Breast epithelium (tissue), 4 donors: ENCODE measurements around the gene GCN1. TPM values are rescaled to one million over a fixed set of nuclear protein-coding genes. Genes with fewer than 3 reads are reported as not detected.
A peak's percentile ranks its signal among the peaks of the same experiment; 100 is the strongest.
"Not testable (repeated sequence)": the region's sequence is repeated elsewhere in the genome, so short reads cannot be mapped to it uniquely, and the experiment has no call there.

ENCODE experiments used
- DNase-seq, 2 donors: peaks; one replicate each; pipeline ENCODE4 v3.0.0-alpha.2; 2019; ENCODE audit warnings: low spot score in 2 of 2
- H3K27ac ChIP-seq, 2 donors: fragments of 200-600 bp; sonication (generic) in 1 of 2; one replicate each; pipeline ENCODE4 v1.5.1; 2016 to 2019; ENCODE audit warnings: mild to moderate bottlenecking in 1 of 2
- H3K27me3 ChIP-seq, 2 donors: fragments of 200-600 bp; sonication (generic) in 1 of 2; one replicate each; pipeline versions ENCODE4 v1.5.1 to v1.6.0; 2017 to 2019; ENCODE audit warnings: control low read depth in 1 of 2, mild to moderate bottlenecking in 1 of 2
- H3K36me3 ChIP-seq: fragments of 200-600 bp; one replicate; pipeline ENCODE4 v1.5.1; 2019
- H3K4me1 ChIP-seq, 2 donors: fragments of 200-600 bp; sonication (generic); one replicate each; pipeline ENCODE4 v1.5.1; 2016 to 2019; ENCODE audit warnings: control low read depth in 1 of 2
- H3K4me3 ChIP-seq, 3 donors: fragments of 200-600 bp; sonication (generic); 1 replicate in 2 of 3; 2 replicates in 1 of 3; pipeline ENCODE4 v1.5.1; 2016 to 2019; ENCODE audit warnings: mild to moderate bottlenecking in 3 of 3, moderate library complexity in 2 of 3
- H3K9me3 ChIP-seq, 2 donors: fragments of 200-600 bp; sonication (generic) in 1 of 2; one replicate each; pipeline ENCODE4 v1.5.1; 2016 to 2019; ENCODE audit warnings: control low read depth in 1 of 2
- POLR2A ChIP-seq: fragments of 450-650 bp; IDR thresholded peaks from one replicate; pipeline ENCODE4 v1.6.1; 2016; ENCODE audit warnings: antibody characterized with exemption, mild to moderate bottlenecking, moderate library complexity
- POLR2AphosphoS5 ChIP-seq, 3 donors: sonication (generic); formaldehyde crosslinking; IDR thresholded peaks; one replicate each; pipeline ENCODE4 v1.6.1; 2017; ENCODE audit warnings: antibody characterized with exemption in 3 of 3
- intact Hi-C: fragments of 100-400 bp; cut with DNase I; formaldehyde crosslinking; loops from one replicate; pipeline ENCODE4 v1.15.1; 2023; ENCODE audit warnings: low total_unique reads
- total RNA-seq, 3 donors: library from RNA; depleted of rRNA; stranded (reverse); fragments of >200 nt; gene quantifications; one replicate each; pipeline ENCODE4 v1.1.0, GENCODE V29; 2016
- TF ChIP-seq, protein P1 (sequence below), 3 donors: fragments of 450-650 bp; IDR thresholded peaks; one replicate each; pipeline ENCODE4 v1.5.1; 2016 to 2017; ENCODE audit warnings: antibody characterized with exemption in 3 of 3, mild to moderate bottlenecking in 3 of 3, moderate library complexity in 3 of 3

Gene GCN1
- total RNA-seq, 3 donors from 2014 or later = 50.1 to 79.6 (median 73.4) TPM

DNA sequence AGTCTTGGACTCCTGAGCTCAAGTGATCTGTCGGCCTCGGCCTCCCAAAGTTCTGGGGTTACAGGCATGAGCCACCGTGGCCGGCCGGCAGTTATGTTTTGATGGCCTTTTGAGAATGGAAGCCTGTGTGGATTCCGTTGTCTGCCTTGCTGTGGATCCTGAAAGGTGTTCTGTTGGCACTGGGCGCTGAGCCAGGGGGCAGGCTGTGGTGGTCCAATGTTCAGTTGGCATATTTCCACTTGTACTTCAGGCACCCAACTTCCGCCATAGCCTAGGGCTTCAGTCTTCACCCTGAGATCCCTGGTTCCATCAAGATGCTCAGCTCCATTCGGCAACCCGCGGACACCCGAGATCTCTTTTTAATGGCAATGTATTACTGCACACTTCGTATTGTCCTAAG is 12.7 kb upstream of the GCN1 start:
- Histone ChIP-seq H3K27ac (no peak overlapping the region), H3K4me3 (no peak overlapping the region), H3K27me3 (no peaks in the 10 kb centered on the region), H3K4me1 (no peaks in the 10 kb centered on the region), H3K36me3 (no peaks in the 10 kb centered on the region), H3K9me3 (no peaks in the 10 kb centered on the region)
- no peak for DNase-seq
- TF ChIP-seq, protein P1, sequence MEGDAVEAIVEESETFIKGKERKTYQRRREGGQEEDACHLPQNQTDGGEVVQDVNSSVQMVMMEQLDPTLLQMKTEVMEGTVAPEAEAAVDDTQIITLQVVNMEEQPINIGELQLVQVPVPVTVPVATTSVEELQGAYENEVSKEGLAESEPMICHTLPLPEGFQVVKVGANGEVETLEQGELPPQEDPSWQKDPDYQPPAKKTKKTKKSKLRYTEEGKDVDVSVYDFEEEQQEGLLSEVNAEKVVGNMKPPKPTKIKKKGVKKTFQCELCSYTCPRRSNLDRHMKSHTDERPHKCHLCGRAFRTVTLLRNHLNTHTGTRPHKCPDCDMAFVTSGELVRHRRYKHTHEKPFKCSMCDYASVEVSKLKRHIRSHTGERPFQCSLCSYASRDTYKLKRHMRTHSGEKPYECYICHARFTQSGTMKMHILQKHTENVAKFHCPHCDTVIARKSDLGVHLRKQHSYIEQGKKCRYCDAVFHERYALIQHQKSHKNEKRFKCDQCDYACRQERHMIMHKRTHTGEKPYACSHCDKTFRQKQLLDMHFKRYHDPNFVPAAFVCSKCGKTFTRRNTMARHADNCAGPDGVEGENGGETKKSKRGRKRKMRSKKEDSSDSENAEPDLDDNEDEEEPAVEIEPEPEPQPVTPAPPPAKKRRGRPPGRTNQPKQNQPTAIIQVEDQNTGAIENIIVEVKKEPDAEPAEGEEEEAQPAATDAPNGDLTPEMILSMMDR (IDR thresholded peaks at IDR 0.05) = no peak
- TF ChIP-seq POLR2A (no peak), POLR2AphosphoS5 (IDR thresholded peaks at IDR 0.05) (no peak)
- intact Hi-C loops = no loop called here

DNA sequence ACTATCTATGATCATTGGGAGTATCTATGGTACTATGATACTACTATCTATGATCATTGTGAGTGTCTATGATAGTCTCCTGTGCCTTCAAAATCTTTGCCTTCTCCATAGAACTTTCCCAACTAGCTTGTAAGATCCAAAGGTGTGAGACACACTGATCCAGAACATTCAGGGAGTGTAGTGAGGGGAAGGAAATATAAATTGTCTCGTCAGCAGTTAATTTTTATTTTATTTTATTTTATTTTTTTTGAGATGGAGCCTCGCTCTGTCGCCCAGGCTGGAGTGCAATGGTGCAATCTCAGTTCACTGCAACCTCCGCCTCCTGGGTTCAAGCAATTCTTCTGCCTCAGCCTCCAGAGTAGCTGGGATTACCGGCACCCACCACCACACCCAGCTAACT is 12.3 kb upstream of the GCN1 start:
- H3K36me3 ChIP-seq, H3K9me3 ChIP-seq, DNase-seq, H3K4me1 ChIP-seq, H3K27me3 ChIP-seq, H3K4me3 ChIP-seq, intact Hi-C loops, H3K27ac ChIP-seq: not testable (repeated sequence)

DNA sequence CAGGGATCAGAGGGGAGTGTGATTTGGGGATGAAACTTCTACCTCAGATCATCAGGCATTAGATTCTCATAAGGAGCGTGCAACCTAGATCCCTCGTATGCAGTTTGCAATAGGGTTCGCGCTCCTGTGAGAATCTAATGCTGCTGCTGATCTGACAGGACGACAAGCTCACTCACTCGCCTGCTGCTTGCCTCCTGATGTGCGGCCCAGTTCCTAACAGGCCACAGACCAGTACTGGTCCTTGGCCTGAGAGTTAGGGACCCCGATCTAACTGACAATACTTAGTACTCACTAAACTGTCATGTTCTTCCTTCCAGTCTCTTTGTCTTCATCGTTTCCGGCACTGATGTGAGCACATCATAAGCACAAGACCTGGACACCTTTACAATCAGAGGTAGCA is 11.7 kb upstream of the GCN1 start:
- Histone ChIP-seq H3K27me3 (no peaks in the 10 kb centered on the region), H3K9me3 (no peaks in the 10 kb centered on the region), H3K27ac (no peak overlapping the region), H3K4me3 (no peak overlapping the region), H3K4me1 (no peaks in the 10 kb centered on the region), H3K36me3 (no peaks in the 10 kb centered on the region)
- intact Hi-C loops = no loop called here
- TF ChIP-seq POLR2AphosphoS5 (IDR thresholded peaks at IDR 0.05) (no peak), POLR2A (no peak)
- TF ChIP-seq, protein P1 (IDR thresholded peaks at IDR 0.05) = no peak
- DNase-seq = no peak

- no peak overlapping the region for H3K27ac ChIP-seq
- no peak for DNase-seq
- no peak overlapping the region for H3K4me3 ChIP-seq
- peaks cover 0 to 8% of the 10 kb centered on the region in 2 donors for H3K4me1 ChIP-seq
- H3K9me3 ChIP-seq = no peaks in the 10 kb centered on the region
- intact Hi-C loops = no loop called here
- H3K36me3 ChIP-seq = no peaks in the 10 kb centered on the region
- no peaks in the 10 kb centered on the region for H3K27me3 ChIP-seq
- TF ChIP-seq, protein P1 (IDR thresholded peaks at IDR 0.05) = no peak
- TF ChIP-seq POLR2A (no peak), POLR2AphosphoS5 (IDR thresholded peaks at IDR 0.05) (no peak)
Observed at GRCh38 chr12:120204171-120204570, 9.7 kb upstream of the GCN1 start.

GRCh38 chr12:120200364-120200800 is 5.9 kb upstream of the GCN1 start:
- Histone ChIP-seq H3K4me1 (peaks cover 2 to 12% of the 10 kb centered on the region in 2 donors), H3K9me3 (no peaks in the 10 kb centered on the region), H3K27ac (peak overlapping the region; percentile 90 to 91), H3K4me3 (peak overlapping the region; percentile 82 to 92 (median 84)), H3K27me3 (no peaks in the 10 kb centered on the region), H3K36me3 (peaks cover 4% of the 10 kb centered on the region)
- DNase-seq = no peak
- TF ChIP-seq POLR2AphosphoS5 (IDR thresholded peaks at IDR 0.05) (no peak), POLR2A (no peak)
- intact Hi-C loops = loop anchor here (1.0 kb wide), 1 partner anchor 45 kb away; no protein-coding TSS in a partner anchor

DNA sequence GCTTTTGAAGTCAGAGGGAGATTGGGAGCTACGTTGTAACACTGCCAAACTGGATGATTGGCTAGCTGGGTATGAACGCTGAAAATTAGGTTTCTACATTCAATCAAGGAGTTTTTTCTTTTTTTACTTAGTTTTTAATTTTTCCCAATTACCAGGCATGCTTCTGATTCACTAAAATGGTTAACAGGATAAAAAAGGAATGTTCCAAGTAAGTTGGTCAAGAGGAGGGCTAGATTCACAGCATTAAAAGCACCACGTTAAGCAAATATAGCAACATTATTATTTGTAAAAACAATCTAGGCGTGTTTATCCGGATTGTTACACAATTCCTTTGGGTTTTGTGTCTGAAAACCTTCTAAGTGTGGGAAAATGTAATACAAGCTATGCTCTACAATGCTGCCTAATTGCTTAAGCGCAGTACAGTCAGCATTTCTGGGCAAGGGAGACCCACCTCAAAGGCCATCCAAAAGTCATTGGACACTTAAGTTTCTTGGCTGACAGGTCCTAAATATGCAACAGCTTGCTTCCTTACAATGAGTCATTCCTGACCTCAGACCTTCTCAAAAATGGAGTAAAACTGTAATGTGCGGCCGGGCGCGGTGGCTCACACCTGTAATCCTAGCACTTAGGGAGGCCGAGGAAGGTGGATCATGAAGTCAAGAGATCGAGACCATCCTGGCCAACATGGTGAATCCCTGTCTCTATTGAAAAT is 5.2 kb upstream of the GCN1 start:
- Histone ChIP-seq H3K4me1 (peaks cover 7 to 17% of the 10 kb centered on the region in 2 donors), H3K9me3 (no peaks in the 10 kb centered on the region)

More for the DNA sequence above, 5.2 kb upstream of the GCN1 start:
- TF ChIP-seq, protein P1 (IDR thresholded peaks at IDR 0.05) = no peak
- TF ChIP-seq POLR2AphosphoS5 (IDR thresholded peaks at IDR 0.05) = peak; percentile 42 to 71 (median 48)
- Histone ChIP-seq H3K4me3 (peak overlapping the region; percentile 82 to 92 (median 84)), H3K27me3 (no peaks in the 10 kb centered on the region), H3K36me3 (peaks cover 4% of the 10 kb centered on the region), H3K27ac (peak overlapping the region; percentile 90 to 91)
- intact Hi-C loops = loop anchor here (1.0 kb wide), 1 partner anchor 46 kb away; no protein-coding TSS in a partner anchor
- DNase-seq = no peak
